ENCODE data around the gene TMEM81.

Gene TMEM81

DNA sequence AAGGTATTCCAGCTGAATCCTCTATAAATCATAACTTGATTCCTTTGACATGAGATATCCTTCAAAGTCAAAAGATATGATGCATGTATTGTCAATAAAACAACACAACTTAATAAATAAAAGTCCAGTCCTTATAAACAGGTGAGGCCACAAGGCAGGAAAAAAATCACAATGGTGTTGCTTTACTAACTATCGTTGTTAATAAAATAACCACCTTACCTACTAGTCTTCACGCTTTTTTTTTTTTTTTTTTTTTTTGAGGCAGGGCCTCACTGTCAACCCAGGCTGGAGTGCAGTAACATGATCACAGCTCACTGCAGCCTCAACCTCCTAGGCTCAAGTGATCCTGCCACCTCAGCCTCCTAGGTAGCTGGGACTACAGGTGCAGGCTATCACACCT is at the start of gene TMEM81:
TMEM81 (minus strand) TSS at position 101 of the 400 bp plus-strand sequence. CDS start 140 bp downstream, outside the sequence.
- DNase-seq (ENCODE audit: low spot score) = no peak

GRCh38 chr1:205133287-205133686 is 49.0 kb upstream of the TMEM81 start:
- no peak for DNase-seq (ENCODE audit: low spot score)

GRCh38 chr1:205129447-205130029 is 45.3 kb upstream of the TMEM81 start:
- DNase-seq (ENCODE audit: low spot score) = no peak

DNA sequence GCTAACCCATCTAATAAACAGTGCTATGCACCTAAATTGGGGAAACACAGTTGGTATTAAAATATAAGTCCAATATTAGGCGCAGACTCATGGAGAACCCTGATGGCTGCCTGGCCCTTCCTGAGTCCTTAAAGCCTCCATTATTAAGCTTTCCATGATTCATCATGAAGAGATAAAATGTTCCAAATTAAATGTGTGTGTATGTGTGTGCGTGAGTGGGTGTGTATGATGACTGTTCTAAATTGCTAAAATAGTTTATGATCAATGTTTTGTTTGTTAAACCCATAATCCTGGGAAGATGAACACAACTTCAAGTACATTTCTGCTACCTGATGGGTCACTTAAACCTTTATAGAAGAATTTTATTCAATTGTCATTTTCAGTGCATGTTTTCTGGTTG is 43.8 kb upstream of the TMEM81 start:
- no peak for DNase-seq (ENCODE audit: low spot score)

GRCh38 chr1:205127646-205128045 is 43.4 kb upstream of the TMEM81 start:
- no peak for DNase-seq (ENCODE audit: low spot score)

DNA sequence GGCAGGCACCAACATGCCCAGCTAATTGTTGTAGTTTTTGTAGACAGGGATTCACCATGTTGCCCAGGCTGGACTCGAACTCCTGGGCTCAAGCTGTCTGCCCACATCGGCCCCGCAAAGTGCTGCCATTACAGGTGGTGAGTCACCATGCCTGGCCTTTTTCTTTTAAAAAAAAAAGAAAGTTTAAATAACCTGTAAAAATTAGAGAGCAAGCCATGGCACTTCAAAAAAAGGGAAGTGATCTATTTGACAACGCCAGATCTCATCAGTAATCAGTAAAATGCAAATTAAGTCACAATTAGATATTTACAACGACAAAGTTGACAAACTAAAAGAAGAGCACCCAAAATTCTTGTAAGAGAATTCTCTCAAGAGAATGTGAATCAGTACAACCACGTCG is 40.5 kb upstream of the TMEM81 start:
- no peak for DNase-seq (ENCODE audit: low spot score)

GRCh38 chr1:205122489-205122882 is 38.2 kb upstream of the TMEM81 start:
- DNase-seq (ENCODE audit: low spot score) = no peak

DNA sequence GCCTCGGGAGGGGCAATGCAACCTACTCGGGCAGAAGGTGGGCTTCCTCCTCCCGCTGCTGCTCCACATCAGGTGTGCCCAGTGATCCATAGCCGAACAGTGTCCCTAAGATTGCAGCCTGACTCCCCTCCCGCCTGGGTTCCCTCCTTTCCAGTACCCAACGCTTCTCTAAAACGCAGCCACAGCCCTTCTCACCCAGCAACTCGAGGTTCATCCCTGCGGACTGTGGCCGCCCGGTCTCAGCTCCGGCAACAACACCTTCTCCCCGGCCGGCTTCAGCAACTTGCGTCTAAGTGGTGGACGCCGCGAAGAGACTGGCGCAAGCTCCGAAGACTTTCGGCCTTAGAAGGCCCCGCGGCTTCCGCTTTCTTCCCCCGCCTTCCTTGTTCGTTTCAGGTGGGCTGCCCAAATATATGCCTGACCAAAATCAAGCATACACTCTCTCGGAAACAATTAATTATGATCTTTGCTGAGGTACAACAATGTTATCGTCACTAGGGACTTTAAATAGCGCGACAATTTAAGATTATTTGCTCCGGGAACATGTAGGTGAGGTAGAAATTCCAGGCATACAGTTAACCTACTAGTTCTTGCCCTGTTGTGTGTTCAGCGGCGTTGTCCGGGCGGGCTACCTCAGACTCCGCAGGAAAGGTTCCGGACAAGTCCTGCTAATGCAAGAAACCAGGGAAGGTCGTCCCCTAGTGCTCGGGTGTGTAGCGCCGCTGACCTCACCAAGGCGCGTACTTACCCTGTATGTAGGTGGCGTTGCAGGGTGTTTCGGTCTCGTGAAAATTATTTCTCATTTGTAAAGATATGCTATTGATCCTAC is 37.6 kb upstream of the TMEM81 start, which contains the start of gene RBBP5:
RBBP5 (minus strand) TSS at position 319 of the 829 bp plus-strand sequence; CDS start at position 214, 105 bp downstream.
- peak; percentile 92 for DNase-seq (ENCODE audit: low spot score)

DNA sequence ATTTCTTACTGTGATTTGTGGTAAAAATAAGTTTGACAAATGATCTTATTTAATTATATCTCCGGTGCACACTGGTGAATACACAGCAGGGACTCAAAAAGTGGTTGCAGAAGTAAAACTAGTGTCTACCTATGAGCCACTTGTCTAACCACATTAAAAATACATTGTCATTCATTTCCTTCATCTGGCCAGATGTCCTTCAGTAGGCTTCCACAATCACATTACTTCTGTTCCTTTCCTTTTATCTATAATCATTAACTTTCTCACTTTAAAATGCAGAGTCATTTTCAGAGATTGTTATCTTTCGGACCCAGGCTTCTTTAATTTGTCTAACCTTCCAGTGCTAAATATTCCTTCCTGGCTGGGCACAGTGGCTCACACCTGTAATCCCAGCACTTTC is 34.5 kb upstream of the TMEM81 start:
- DNase-seq (ENCODE audit: low spot score) = no peak

DNA sequence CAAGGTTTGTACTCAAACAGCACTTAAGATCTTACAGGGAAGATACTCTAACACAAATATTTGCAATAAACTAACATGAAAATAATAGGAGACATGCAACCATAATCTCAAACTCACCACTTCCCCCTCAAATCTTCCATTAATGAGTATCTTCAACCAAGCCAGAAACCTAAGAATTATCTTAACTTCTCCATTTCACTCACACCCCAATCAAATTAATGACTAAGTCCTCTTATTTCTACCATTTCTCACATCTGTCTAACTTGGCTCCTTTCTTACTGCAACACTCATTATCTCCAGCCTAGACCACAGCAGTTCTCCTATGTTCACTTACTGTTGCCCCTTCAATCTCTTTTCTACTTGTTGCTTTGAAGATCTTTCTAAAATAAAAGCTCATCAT is 27.1 kb upstream of the TMEM81 start:
- no peak for DNase-seq (ENCODE audit: low spot score)

DNA sequence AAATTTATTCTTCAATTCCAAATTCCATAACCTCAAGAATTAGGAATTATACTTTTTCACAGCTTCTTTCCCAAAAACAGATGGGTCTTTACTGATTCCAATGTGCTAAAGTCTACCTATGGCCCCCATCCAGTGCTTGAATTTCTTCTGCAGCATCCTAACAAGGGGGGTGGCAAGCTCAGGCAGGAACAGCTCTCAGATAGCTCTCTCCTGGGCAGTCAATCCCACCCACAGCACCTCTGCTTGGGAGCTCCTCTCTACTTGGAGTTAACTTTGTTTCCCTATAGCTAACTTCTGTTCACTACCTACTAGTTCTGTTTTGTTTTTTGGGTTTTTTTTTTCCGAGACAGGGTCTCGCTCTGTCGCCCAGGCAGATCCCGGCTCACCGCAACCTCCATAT is 25.5 kb upstream of the TMEM81 start:
- DNase-seq (ENCODE audit: low spot score) = no peak

DNA sequence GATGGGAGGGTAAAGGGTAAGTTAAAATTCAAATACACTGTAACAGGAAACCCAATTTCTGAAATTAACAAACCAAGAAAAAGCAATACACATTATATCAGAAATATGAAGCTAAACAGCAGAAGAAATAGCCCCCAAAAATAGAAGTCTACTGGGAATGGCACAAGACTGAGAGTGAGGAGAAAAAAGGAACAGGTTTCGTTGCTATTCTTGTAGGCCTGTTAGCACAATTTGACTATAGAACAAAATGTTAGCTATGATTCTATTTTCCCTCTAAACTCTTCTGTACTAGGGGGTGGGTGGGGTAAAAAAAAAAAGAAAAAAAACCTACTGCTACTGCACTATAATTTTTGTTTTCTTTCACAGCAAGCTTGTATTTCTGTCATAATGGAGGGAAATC is 25.0 kb upstream of the TMEM81 start:
- no peak for DNase-seq (ENCODE audit: low spot score)

- no peak for DNase-seq (ENCODE audit: low spot score)
These were observed 24.2 kb upstream of the TMEM81 start for GRCh38 chr1:205108464-205108863.

DNA sequence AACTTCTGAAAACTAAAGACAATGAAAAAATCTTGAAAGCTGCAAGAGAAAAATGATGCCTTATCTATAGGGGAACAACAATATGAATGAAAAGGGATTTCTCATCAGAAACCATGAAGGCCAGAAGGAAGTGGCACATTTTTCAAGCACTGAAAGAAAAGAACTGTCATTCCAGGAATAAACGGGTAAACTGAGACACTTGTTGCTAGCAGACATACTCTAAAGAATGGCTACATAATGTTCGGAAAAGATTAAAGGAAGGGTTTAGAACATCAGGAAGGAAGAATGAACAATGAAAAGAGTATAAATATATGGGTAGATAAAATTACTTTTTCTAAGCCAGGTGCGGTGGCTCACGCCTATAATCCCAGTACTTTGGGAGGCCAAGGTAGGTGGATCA is 23.1 kb upstream of the TMEM81 start:
- no peak for DNase-seq (ENCODE audit: low spot score)

- DNase-seq (ENCODE audit: low spot score) = no peak
These were observed 18.1 kb upstream of the TMEM81 start for GRCh38 chr1:205102404-205102803.

- no peak for DNase-seq (ENCODE audit: low spot score)
These were observed 14.0 kb upstream of the TMEM81 start for GRCh38 chr1:205098242-205098641.

DNA sequence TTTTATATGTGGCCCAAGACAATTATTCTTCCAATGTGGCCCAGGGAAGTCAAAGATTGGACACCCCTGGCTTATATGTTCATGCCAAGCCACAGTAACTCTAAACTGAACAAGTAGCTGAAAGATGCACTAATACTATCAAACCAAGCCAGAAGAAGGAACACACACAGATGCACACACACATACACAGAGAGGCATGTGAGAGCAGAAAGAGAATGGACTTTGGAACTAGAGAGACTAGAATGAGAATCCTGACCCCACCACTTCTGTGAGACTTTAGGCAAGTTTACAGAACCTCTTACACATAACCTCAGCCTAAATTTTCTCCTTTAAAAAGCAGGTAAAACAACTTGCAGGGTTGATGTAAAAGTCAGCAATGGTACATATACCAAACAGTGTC is 11.2 kb upstream of the TMEM81 start:
- no peak for DNase-seq (ENCODE audit: low spot score)

GRCh38 chr1:205091043-205091740 is 6.9 kb upstream of the TMEM81 start:
- no peak for DNase-seq (ENCODE audit: low spot score)

GRCh38 chr1:205088341-205088740 is 4.1 kb upstream of the TMEM81 start:
- no peak for DNase-seq (ENCODE audit: low spot score)

GRCh38 chr1:205082431-205082830 is 1.8 kb downstream of the TMEM81 start:
- no peak for DNase-seq (ENCODE audit: low spot score)

GRCh38 chr1:205077934-205078311 is 6.3 kb downstream of the TMEM81 start:
- DNase-seq (ENCODE audit: low spot score) = no peak

- DNase-seq (ENCODE audit: low spot score) = peak; percentile 32
These were observed 6.9 kb downstream of the TMEM81 start for GRCh38 chr1:205077158-205077933.
